RWPE2 (cell line): ENCODE results near the gene SDS.
A peak's percentile ranks its signal among the peaks of the same experiment; 100 is the strongest.
"Not testable (repeated sequence)": the region's sequence is repeated elsewhere in the genome, so short reads cannot be mapped to it uniquely, and the experiment has no call there.

Source experiments
- ATAC-seq: fragments of 200-7000 bp; cut with Tn5 transposase; 3 replicates; pipeline ENCODE4 v1.9.1; 2021; ENCODE audit warnings: low read depth
- DNase-seq: peaks from one replicate; pipeline ENCODE4 v3.0.0-alpha.2; 2020; ENCODE audit warnings: low spot score
- H3K27ac ChIP-seq: fragments of 450-650 bp; 2 replicates; pipeline ENCODE4 v1.5.1; 2017; ENCODE audit warnings: mild to moderate bottlenecking; ENCODE audit not compliant: poor library complexity, severe bottlenecking
- H3K27me3 ChIP-seq: fragments of 250-450 bp; sonication (Bioruptor Pico); 2 replicates; pipeline ENCODE4 v1.5.1; 2021; ENCODE audit warnings: mild to moderate bottlenecking, moderate library complexity; ENCODE audit not compliant: insufficient read depth, poor library complexity, severe bottlenecking
- H3K36me3 ChIP-seq: fragments of 250-450 bp; sonication (Bioruptor Pico); 2 replicates; pipeline ENCODE4 v1.5.1; 2020; ENCODE audit warnings: low read depth, mild to moderate bottlenecking, moderate library complexity
- H3K4me1 ChIP-seq: fragments of 250-450 bp; sonication (Bioruptor Pico); 2 replicates; pipeline ENCODE4 v1.5.1; 2021; ENCODE audit warnings: mild to moderate bottlenecking, moderate library complexity; ENCODE audit not compliant: insufficient read depth, poor library complexity, severe bottlenecking
- H3K4me3 ChIP-seq: fragments of 250-450 bp; sonication (Bioruptor Pico); 2 replicates; pipeline ENCODE4 v1.5.1; 2021; ENCODE audit warnings: mild to moderate bottlenecking, moderate library complexity; ENCODE audit not compliant: severe bottlenecking
- H3K9me3 ChIP-seq: fragments of 250-450 bp; sonication (Bioruptor Pico); 2 replicates; pipeline ENCODE4 v1.5.1; 2021; ENCODE audit warnings: mild to moderate bottlenecking, moderate library complexity; ENCODE audit not compliant: severe bottlenecking
- CTCF ChIP-seq: fragments of 450-650 bp; IDR thresholded peaks from one replicate; pipeline ENCODE4 v1.5.1; 2017; ENCODE audit warnings: mild to moderate bottlenecking, moderate library complexity; ENCODE audit not compliant: poor library complexity, severe bottlenecking

Gene SDS

DNA sequence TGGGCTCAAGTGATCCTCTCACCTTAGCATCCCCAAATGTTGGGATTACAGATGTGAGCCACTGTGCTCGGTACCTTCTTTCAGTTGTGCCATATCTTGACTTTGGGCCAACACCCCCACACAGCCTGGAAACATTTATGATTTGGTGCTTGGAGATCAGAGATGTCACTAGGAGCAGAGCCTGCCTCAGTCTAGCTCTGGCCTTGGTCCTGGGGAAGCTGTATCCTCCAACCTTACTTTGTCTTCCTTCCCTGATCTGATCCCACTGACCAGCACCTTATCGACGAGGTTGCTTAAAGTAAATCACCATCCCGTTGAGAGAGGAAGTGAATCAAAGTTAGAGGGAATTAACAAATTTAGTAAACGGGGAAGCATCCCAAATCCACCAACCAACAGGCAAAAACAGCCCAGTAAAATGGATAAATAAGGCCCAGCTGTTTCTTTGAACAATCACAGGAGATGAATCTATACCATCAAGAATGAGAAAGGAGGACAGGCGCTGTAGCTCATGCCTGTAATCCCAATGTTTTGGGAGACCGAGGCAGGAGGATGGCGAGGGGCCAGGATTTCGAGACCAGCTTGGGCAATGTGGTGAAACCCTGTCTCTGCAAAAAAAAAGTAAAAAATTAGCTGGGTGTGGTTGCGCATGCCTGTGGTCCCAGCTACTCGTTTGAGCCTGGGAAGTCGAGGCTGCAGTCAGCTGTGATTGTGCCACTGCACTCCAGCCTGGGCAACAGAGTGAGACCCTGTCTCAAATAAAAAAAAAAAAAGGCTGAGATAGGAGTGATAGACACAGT lies 41.9 kb downstream of the SDS start:
- no peaks in the 10 kb centered on the region for H3K4me1 ChIP-seq
- ATAC-seq (no peak), DNase-seq (no peak)
- H3K27ac ChIP-seq, result no peak overlapping the region
- H3K4me3 ChIP-seq, result no peak overlapping the region
- no peak for TF ChIP-seq CTCF
- no peaks in the 10 kb centered on the region for H3K36me3 ChIP-seq
- no peaks in the 10 kb centered on the region for H3K9me3 ChIP-seq
- no peaks in the 10 kb centered on the region for H3K27me3 ChIP-seq

GRCh38 chr12:113359939-113360748 lies 43.5 kb downstream of the SDS start:
- ATAC-seq, result no peak
- H3K4me1 ChIP-seq, result no peaks in the 10 kb centered on the region
- H3K9me3 ChIP-seq, result no peaks in the 10 kb centered on the region
- TF ChIP-seq CTCF, result no peak
- H3K27me3 ChIP-seq, result no peaks in the 10 kb centered on the region
- H3K4me3 ChIP-seq, result no peak overlapping the region
- H3K36me3 ChIP-seq, result no peaks in the 10 kb centered on the region
- H3K27ac ChIP-seq, result no peak overlapping the region
- no peak for DNase-seq

DNA sequence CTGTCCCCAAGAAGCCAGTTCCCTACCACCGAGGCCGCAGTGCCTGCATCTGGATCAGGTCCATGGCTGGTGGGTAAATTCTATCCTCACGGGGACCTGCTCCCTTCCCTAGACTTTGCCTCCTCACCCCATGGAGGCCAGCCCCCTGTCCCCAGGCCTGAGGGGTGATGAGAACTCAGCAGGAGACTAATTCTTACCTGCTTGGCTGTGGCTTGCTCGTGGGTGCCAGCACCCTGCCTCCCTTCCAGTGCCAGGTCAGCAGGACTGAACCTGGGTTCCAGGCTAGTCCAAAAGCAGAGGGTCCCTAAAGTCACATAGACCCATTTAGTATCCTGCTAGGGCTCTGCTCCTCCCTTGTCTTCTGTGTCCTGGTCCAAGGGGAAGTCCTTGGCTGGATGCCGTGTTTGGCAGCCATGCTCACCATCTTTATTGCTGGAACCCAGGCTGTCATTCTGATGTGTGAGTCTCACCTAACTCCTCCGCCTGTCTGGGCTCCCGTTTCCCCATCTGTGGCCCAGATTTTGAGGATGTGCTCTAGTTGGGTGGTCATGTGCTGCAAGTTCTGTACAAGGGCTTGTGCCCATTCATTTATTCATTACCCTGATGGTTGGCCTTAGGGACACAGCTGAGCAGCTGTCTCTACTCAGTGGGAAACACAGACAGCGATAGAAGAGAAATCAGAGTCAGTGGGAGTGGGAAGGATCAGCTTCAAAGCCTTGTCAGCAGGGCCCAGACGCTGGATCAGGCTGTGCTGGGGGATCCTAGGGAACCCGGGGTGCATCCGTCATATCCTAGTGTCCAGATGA lies 44.4 kb downstream of the SDS start:
- Histone ChIP-seq H3K27ac (no peak overlapping the region), H3K9me3 (no peaks in the 10 kb centered on the region), H3K27me3 (no peaks in the 10 kb centered on the region), H3K36me3 (no peaks in the 10 kb centered on the region), H3K4me3 (peak overlapping the region; percentile 91), H3K4me1 (no peaks in the 10 kb centered on the region)
- no peak for TF ChIP-seq CTCF
- DNase-seq (no peak), ATAC-seq (peak; percentile 5; the same call in 2 of the 3 replicates)

GRCh38 chr12:113358381-113359132 lies 45.1 kb downstream of the SDS start, which contains the start of gene PLBD2:
Gene PLBD2 (plus strand): TSS chr12:113358587. CDS start chr12:113358601, 14 bp downstream.
- Histone ChIP-seq H3K27ac (no peak within 1 kb of the TSS), H3K27me3 (no peaks in the 10 kb centered on the region), H3K4me1 (no peaks in the 10 kb centered on the region), H3K9me3 (no peaks in the 10 kb centered on the region), H3K36me3 (no peaks in the 10 kb centered on the region), H3K4me3 (peak within 1 kb of the TSS; percentile 91)
- ATAC-seq (peak; percentile 89), DNase-seq (peak; percentile 90)
- no peak for TF ChIP-seq CTCF

- H3K4me1 ChIP-seq, H3K9me3 ChIP-seq, H3K27ac ChIP-seq, ATAC-seq, H3K27me3 ChIP-seq, H3K36me3 ChIP-seq, H3K4me3 ChIP-seq, DNase-seq: not testable (repeated sequence)
Measured at GRCh38 chr12:113354192-113354591, 49.5 kb downstream of the SDS start.
